ENCODE results near the gene CFAP210.

CFAP210 gene

GRCh38 chr2:169716938-169717690, 22.9 kb upstream of the CFAP210 start:
- Histone ChIP-seq H3K4me1 (ENCODE audit: insufficient read depth, low read length) (no peaks in the 10 kb centered on the region), H4K20me1 (ENCODE audit: insufficient read depth, low read length) (no peaks in the 10 kb centered on the region), H3K27me3 (ENCODE audit: insufficient read depth, low read length, poor library complexity) (no peaks in the 10 kb centered on the region), H3K36me3 (ENCODE audit: insufficient read depth, low read length) (no peaks in the 10 kb centered on the region), H3K27ac (ENCODE audit: low read length) (no peak overlapping the region), H3K9ac (ENCODE audit: low read depth, low read length) (no peak overlapping the region), H3K79me2 (ENCODE audit: insufficient read depth, low read length) (no peaks in the 10 kb centered on the region), H3K4me3 (ENCODE audit: low read depth in 1 of 2, low read length in 2 of 2) (no peak overlapping the region), H2AFZ (ENCODE audit: low read depth, low read length) (no peak overlapping the region), H3K4me2 (ENCODE audit: insufficient read depth, low read length) (no peak overlapping the region), H3K9me3 (ENCODE audit: insufficient read depth, low read length, severe bottlenecking) (peaks cover 2% of the 10 kb centered on the region)
- DNase-seq (no peak), ATAC-seq (ENCODE audit: insufficient read depth, low read depth) (no peak)
- TF ChIP-seq EZH2 (IDR thresholded peaks at IDR 0.05; ENCODE audit: borderline replicate concordance, low read depth, low read length, severe bottlenecking): no peak
- no peak for TF ChIP-seq CTCF (IDR thresholded peaks at IDR 0.05; ENCODE audit: borderline replicate concordance, extremely low read depth, low read length, poor library complexity, severe bottlenecking)

GRCh38 chr2:169716238-169716886, 22.2 kb upstream of the CFAP210 start:
- Histone ChIP-seq H3K4me1 (ENCODE audit: insufficient read depth, low read length) (no peaks in the 10 kb centered on the region), H3K9me3 (ENCODE audit: insufficient read depth, low read length, severe bottlenecking) (peaks cover 8% of the 10 kb centered on the region), H2AFZ (ENCODE audit: low read depth, low read length) (no peak overlapping the region), H3K79me2 (ENCODE audit: insufficient read depth, low read length) (no peaks in the 10 kb centered on the region), H3K36me3 (ENCODE audit: insufficient read depth, low read length) (no peaks in the 10 kb centered on the region), H3K27ac (ENCODE audit: low read length) (no peak overlapping the region), H3K9ac (ENCODE audit: low read depth, low read length) (no peak overlapping the region), H3K4me2 (ENCODE audit: insufficient read depth, low read length) (no peak overlapping the region), H3K27me3 (ENCODE audit: insufficient read depth, low read length, poor library complexity) (no peaks in the 10 kb centered on the region), H4K20me1 (ENCODE audit: insufficient read depth, low read length) (no peaks in the 10 kb centered on the region), H3K4me3 (ENCODE audit: low read depth in 1 of 2, low read length in 2 of 2) (no peak overlapping the region)
- TF ChIP-seq CTCF (IDR thresholded peaks at IDR 0.05; ENCODE audit: borderline replicate concordance, extremely low read depth, low read length, poor library complexity, severe bottlenecking) (no peak), EZH2 (IDR thresholded peaks at IDR 0.05; ENCODE audit: borderline replicate concordance, low read depth, low read length, severe bottlenecking) (no peak)
- DNase-seq (no peak), ATAC-seq (ENCODE audit: insufficient read depth, low read depth) (no peak)

- H3K79me2 ChIP-seq (ENCODE audit: insufficient read depth, low read length): no peaks in the 10 kb centered on the region
- peaks cover 8% of the 10 kb centered on the region for H3K9me3 ChIP-seq (ENCODE audit: insufficient read depth, low read length, severe bottlenecking)
- DNase-seq: no peak
- peak; percentile 29; the same call in 1 of the 3 replicates for ATAC-seq (ENCODE audit: insufficient read depth, low read depth)
- H3K36me3 ChIP-seq (ENCODE audit: insufficient read depth, low read length): no peaks in the 10 kb centered on the region
- H4K20me1 ChIP-seq (ENCODE audit: insufficient read depth, low read length): no peaks in the 10 kb centered on the region
- H3K9ac ChIP-seq (ENCODE audit: low read depth, low read length): no peak overlapping the region
- TF ChIP-seq CTCF (IDR thresholded peaks at IDR 0.05; ENCODE audit: borderline replicate concordance, extremely low read depth, low read length, poor library complexity, severe bottlenecking) (no peak), EZH2 (IDR thresholded peaks at IDR 0.05; ENCODE audit: borderline replicate concordance, low read depth, low read length, severe bottlenecking) (no peak)
- H3K27ac ChIP-seq (ENCODE audit: low read length): no peak overlapping the region
- H3K4me3 ChIP-seq (ENCODE audit: low read depth in 1 of 2, low read length in 2 of 2): no peak overlapping the region
- no peaks in the 10 kb centered on the region for H3K27me3 ChIP-seq (ENCODE audit: insufficient read depth, low read length, poor library complexity)
- H3K4me2 ChIP-seq (ENCODE audit: insufficient read depth, low read length): no peak overlapping the region
- H2AFZ ChIP-seq (ENCODE audit: low read depth, low read length): no peak overlapping the region
- no peaks in the 10 kb centered on the region for H3K4me1 ChIP-seq (ENCODE audit: insufficient read depth, low read length)
These were observed 21.4 kb upstream of the CFAP210 start for GRCh38 chr2:169715379-169716237.
